A673 (cell line): ENCODE data around the gene INTS4.

Experiments used
- EZH2 ChIP-seq: fragments of 200-600 bp; sonication (generic); IDR thresholded peaks from 2 replicates; pipeline ENCODE4 v1.6.1; 2017; ENCODE audit warnings: borderline replicate concordance, low read depth, mild to moderate bottlenecking, mixed read lengths, antibody characterized with exemption, low read length; ENCODE audit not compliant: poor library complexity, severe bottlenecking
- TF ChIP-seq, protein P1 (sequence below): fragments of 300-800, 200-600 bp; sonication (generic); conservative IDR thresholded peaks from 2 replicates; pipeline ENCODE4 v1.5.1; 2017; ENCODE audit warnings: low read depth, mild to moderate bottlenecking, antibody characterized with exemption, low read length, moderate library complexity, mixed read lengths

- TF ChIP-seq, protein P1, sequence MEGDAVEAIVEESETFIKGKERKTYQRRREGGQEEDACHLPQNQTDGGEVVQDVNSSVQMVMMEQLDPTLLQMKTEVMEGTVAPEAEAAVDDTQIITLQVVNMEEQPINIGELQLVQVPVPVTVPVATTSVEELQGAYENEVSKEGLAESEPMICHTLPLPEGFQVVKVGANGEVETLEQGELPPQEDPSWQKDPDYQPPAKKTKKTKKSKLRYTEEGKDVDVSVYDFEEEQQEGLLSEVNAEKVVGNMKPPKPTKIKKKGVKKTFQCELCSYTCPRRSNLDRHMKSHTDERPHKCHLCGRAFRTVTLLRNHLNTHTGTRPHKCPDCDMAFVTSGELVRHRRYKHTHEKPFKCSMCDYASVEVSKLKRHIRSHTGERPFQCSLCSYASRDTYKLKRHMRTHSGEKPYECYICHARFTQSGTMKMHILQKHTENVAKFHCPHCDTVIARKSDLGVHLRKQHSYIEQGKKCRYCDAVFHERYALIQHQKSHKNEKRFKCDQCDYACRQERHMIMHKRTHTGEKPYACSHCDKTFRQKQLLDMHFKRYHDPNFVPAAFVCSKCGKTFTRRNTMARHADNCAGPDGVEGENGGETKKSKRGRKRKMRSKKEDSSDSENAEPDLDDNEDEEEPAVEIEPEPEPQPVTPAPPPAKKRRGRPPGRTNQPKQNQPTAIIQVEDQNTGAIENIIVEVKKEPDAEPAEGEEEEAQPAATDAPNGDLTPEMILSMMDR: no peak
- no peak for TF ChIP-seq EZH2
These were observed 118.4 kb downstream of the INTS4 start for GRCh38 chr11:77876045-77876444.
